ENCODE results near the gene PLK3.

PLK3 gene

GRCh38 chr1:44783697-44784093 is 16.5 kb upstream of the PLK3 start:
- TF ChIP-seq, protein P1, sequence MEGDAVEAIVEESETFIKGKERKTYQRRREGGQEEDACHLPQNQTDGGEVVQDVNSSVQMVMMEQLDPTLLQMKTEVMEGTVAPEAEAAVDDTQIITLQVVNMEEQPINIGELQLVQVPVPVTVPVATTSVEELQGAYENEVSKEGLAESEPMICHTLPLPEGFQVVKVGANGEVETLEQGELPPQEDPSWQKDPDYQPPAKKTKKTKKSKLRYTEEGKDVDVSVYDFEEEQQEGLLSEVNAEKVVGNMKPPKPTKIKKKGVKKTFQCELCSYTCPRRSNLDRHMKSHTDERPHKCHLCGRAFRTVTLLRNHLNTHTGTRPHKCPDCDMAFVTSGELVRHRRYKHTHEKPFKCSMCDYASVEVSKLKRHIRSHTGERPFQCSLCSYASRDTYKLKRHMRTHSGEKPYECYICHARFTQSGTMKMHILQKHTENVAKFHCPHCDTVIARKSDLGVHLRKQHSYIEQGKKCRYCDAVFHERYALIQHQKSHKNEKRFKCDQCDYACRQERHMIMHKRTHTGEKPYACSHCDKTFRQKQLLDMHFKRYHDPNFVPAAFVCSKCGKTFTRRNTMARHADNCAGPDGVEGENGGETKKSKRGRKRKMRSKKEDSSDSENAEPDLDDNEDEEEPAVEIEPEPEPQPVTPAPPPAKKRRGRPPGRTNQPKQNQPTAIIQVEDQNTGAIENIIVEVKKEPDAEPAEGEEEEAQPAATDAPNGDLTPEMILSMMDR (IDR thresholded peaks at IDR 0.05; ENCODE audit: low read depth, low read length), result no peak
- H3K4me3 ChIP-seq (ENCODE audit: low read depth, low read length), result peak overlapping the region; percentile 26
- in situ Hi-C loops (cut with HindIII; ENCODE audit: low sequenced_read_pairs), result no loop called here
- no peak for DNase-seq (ENCODE audit: low read depth, low spot score)

DNA sequence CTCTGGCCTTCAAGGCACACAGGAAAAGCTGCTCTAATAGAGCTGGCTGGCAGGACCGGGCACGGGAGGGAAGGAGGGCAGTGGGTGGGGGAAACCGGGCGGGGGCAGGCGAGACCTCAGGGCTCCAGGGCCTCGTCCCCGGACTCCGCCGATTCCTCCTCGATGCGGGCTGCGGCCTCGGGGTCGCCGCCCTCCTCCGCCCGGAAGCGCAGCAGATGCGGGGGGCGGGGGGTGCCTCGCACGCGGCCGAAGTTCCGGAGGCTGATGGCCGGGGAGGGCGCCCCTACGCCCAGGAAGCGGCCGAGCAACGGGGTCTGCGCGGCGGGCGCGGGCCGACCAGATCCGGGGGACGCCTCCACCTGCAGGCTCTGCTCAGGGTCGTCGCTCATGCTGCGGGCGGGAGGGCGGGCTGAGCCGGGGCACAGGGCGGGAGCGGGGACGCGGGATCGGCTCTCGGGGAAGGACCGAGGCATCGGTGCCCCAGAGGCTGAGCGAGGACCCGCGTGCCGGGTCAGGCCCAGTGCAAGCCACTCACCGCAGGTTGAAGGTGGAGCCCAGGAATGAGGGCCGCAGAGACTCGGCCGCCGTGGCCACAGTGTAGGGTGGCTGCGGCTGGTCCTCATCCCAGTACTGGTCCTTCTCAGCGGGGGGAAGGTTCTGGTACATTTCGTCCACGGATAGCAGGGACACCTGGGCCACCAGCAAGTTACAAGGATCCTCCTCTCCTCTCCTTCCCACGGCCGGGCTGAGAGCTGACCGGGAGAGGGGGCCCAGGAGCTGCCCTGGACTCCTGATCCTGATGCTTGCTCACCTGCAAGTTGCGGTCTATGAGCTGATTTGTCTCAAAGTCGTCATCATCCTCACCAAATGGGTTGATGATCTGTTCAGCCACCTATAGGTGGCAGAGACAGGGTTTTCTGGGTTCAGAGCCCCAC is 15.8 kb upstream of the PLK3 start:
- DNase-seq (ENCODE audit: low read depth, low spot score), result no peak
- peak overlapping the region; percentile 26 for H3K4me3 ChIP-seq (ENCODE audit: low read depth, low read length)
- in situ Hi-C loops (cut with HindIII; ENCODE audit: low sequenced_read_pairs), result no loop called here
- TF ChIP-seq, protein P1 (IDR thresholded peaks at IDR 0.05; ENCODE audit: low read depth, low read length), result peak; percentile 12

GRCh38 chr1:44785029-44785380 is 15.2 kb upstream of the PLK3 start:
- DNase-seq (ENCODE audit: low read depth, low spot score), result no peak
- TF ChIP-seq, protein P1 (IDR thresholded peaks at IDR 0.05; ENCODE audit: low read depth, low read length), result no peak
- in situ Hi-C loops (cut with HindIII; ENCODE audit: low sequenced_read_pairs), result no loop called here
- no peak overlapping the region for H3K4me3 ChIP-seq (ENCODE audit: low read depth, low read length)

DNA sequence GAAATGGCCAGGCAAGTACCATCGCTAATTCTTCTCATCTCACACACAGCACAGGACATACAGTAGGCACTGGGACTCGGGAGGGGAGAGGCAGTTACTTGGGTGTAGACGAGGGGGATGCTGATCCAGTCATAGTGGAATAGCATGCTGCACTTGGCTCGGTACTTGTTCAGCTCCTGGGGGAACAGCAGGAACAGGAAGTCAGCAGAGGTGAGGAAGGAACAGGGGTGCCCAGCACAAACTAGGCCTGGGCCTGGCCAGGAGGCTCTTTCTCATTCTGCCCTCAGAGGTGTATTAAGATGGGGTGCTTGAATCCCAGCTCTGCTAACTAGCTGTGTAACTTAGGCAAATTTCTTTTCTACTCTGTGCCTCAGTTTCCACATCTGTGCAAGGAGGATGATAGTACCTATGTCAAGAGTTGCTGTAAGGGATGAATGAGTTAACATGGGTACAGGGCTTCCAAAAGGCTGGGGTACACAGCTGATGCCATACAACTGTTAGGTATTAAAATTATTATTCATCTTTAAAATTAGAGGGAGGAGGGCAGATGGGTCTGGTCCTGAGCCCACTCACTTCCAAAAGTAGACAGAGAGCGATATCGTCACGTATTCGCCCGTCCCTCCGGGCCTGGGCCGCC is 14.6 kb upstream of the PLK3 start:
- in situ Hi-C loops (cut with HindIII; ENCODE audit: low sequenced_read_pairs), result no loop called here
- no peak for DNase-seq (ENCODE audit: low read depth, low spot score)
- peak overlapping the region; percentile 27 for H3K4me3 ChIP-seq (ENCODE audit: low read depth, low read length)
- TF ChIP-seq, protein P1 (IDR thresholded peaks at IDR 0.05; ENCODE audit: low read depth, low read length), result no peak

GRCh38 chr1:44786138-44786840 is 13.9 kb upstream of the PLK3 start:
- H3K4me3 ChIP-seq (ENCODE audit: low read depth, low read length), result peak overlapping the region; percentile 27
- in situ Hi-C loops (cut with HindIII; ENCODE audit: low sequenced_read_pairs), result no loop called here
- TF ChIP-seq, protein P1 (IDR thresholded peaks at IDR 0.05; ENCODE audit: low read depth, low read length), result peak; percentile 99
- DNase-seq (ENCODE audit: low read depth, low spot score), result peak; percentile 74

DNA sequence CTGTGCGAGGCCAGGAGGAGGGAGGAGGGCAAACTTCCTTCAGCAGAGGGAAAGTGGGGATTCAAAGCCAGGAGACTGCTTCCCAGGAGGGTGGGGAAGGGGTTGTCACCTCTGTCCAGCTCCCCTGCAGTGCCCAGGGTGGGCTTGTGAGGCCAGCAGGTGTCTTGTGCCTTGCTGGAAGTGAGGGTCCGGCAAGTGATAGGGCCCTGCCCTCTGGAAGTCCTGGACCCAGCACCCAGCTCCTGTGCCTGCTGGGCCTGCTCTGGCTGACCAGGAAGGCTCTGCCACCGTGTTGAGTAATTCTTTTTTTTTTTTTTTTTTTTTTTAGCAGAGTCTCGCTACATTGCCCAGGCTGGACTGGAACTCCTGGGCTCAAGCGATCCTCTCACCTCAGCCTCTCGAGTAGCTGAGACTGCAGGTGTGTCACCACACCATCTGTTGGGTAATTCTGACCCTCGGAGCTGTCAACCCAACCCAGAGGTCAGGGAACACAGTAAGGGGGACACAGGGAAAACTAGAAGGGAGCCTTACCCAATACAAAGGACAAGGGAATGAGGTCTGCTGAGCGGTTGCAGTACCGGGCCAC is 13.2 kb upstream of the PLK3 start:
- TF ChIP-seq, protein P1 (IDR thresholded peaks at IDR 0.05; ENCODE audit: low read depth, low read length), result no peak

More for the DNA sequence above, 13.2 kb upstream of the PLK3 start:
- H3K4me3 ChIP-seq (ENCODE audit: low read depth, low read length), result no peak overlapping the region
- in situ Hi-C loops (cut with HindIII; ENCODE audit: low sequenced_read_pairs), result no loop called here
- no peak for DNase-seq (ENCODE audit: low read depth, low spot score)

Data from astrocyte of the spinal cord (primary cell).